Measurements from ENCODE around the gene CADM1.

CADM1 gene

GRCh38 chr11:115321605-115322289 lies 182.5 kb downstream of the CADM1 start:
- TF ChIP-seq CTCF (IDR thresholded peaks at IDR 0.05; ENCODE audit: extremely low read depth, missing control alignments): no peak
- no peak for DNase-seq (ENCODE audit: low spot score)

- no peak for TF ChIP-seq CTCF (IDR thresholded peaks at IDR 0.05; ENCODE audit: extremely low read depth, missing control alignments)
- DNase-seq (ENCODE audit: low spot score): no peak
Observed at GRCh38 chr11:115317277-115318185, 186.7 kb downstream of the CADM1 start.

GRCh38 chr11:115316696-115317095 lies 187.5 kb downstream of the CADM1 start:
- no peak for DNase-seq (ENCODE audit: low spot score)
- TF ChIP-seq CTCF (IDR thresholded peaks at IDR 0.05; ENCODE audit: extremely low read depth, missing control alignments): no peak

- no peak for DNase-seq (ENCODE audit: low spot score)
Observed at GRCh38 chr11:115314330-115314920, 189.8 kb downstream of the CADM1 start.

GRCh38 chr11:115313224-115313838 lies 190.9 kb downstream of the CADM1 start:
- TF ChIP-seq CTCF (IDR thresholded peaks at IDR 0.05; ENCODE audit: extremely low read depth, missing control alignments): no peak
- no peak for DNase-seq (ENCODE audit: low spot score)

More at GRCh38 chr11:115314330-115314920, 189.8 kb downstream of the CADM1 start:
- TF ChIP-seq CTCF (IDR thresholded peaks at IDR 0.05; ENCODE audit: extremely low read depth, missing control alignments): no peak

- no peak for TF ChIP-seq CTCF (IDR thresholded peaks at IDR 0.05; ENCODE audit: extremely low read depth, missing control alignments)
- no peak for DNase-seq (ENCODE audit: low spot score)
Observed at GRCh38 chr11:115311949-115312348, 192.3 kb downstream of the CADM1 start.

All from GM20000 (cell line).